A673 (cell line): ENCODE measurements around the gene NDUFA11.

Experiments used
- EZH2 ChIP-seq: fragments of 200-600 bp; sonication (generic); IDR thresholded peaks from 2 replicates; pipeline ENCODE4 v1.6.1; 2017; ENCODE audit warnings: borderline replicate concordance, low read depth, mild to moderate bottlenecking, mixed read lengths, antibody characterized with exemption, low read length; ENCODE audit not compliant: poor library complexity, severe bottlenecking
- TF ChIP-seq, protein P1 (sequence below): fragments of 300-800, 200-600 bp; sonication (generic); conservative IDR thresholded peaks from 2 replicates; pipeline ENCODE4 v1.5.1; 2017; ENCODE audit warnings: low read depth, mild to moderate bottlenecking, antibody characterized with exemption, low read length, moderate library complexity, mixed read lengths

DNA sequence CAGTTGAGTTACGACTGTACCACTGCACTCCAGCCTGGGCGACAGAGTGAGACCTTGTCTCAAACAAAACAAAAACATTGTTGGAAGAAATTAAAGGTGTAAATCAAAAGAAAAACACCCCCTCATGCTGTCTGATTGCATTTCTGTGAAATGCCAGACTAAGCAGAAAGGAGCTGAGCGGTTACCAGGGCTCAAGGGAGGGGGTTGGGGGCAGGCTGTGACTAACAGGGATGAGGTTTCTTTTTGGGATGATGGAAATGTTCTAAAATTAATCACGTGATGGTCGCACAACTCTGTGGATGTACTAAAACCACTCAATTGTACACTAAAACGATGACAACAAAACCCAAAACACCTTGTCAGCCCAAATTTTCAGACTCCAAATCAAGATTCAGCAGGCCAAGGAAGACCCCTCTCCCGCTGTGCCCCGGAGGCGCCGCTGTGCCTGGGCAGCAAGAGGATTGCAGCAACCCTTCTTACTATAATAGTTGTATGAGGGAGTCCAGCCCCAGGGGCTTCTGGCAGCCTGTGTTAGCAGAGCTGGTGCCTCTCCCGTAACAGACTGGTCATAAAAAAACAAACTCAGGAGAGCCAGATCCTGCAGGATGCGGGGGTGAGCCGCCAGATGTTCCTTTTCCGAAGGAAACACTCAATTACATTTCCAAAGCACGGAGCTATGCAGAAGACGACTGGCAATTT lies 31.3 kb upstream of the NDUFA11 start:
- TF ChIP-seq, protein P1, sequence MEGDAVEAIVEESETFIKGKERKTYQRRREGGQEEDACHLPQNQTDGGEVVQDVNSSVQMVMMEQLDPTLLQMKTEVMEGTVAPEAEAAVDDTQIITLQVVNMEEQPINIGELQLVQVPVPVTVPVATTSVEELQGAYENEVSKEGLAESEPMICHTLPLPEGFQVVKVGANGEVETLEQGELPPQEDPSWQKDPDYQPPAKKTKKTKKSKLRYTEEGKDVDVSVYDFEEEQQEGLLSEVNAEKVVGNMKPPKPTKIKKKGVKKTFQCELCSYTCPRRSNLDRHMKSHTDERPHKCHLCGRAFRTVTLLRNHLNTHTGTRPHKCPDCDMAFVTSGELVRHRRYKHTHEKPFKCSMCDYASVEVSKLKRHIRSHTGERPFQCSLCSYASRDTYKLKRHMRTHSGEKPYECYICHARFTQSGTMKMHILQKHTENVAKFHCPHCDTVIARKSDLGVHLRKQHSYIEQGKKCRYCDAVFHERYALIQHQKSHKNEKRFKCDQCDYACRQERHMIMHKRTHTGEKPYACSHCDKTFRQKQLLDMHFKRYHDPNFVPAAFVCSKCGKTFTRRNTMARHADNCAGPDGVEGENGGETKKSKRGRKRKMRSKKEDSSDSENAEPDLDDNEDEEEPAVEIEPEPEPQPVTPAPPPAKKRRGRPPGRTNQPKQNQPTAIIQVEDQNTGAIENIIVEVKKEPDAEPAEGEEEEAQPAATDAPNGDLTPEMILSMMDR, result no peak
- no peak for TF ChIP-seq EZH2
